Measurements from ENCODE around the gene DOCK11.

Gene DOCK11

DNA sequence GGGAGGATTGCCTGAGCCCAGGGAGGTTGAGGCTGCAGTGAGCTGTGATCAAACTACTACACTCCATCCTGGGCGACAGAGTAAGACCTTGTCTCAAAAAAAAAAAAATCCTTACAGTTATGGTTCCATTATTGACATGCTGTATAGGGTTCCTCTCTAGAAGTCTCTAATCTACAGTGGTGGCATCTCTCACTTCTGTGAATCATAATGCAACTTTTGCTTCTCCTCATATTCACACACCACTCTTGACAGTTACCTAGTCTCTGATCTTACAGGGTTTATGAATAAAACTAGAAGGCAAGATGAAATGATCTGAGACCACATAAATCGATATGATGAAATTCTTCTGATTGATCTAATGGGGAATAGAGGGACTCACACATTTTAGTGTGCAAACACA is 40.6 kb downstream of the DOCK11 start:
- no peak for DNase-seq

- DNase-seq = no peak
Measured at GRCh38 chrX:118536687-118537461, 41.3 kb downstream of the DOCK11 start.

DNA sequence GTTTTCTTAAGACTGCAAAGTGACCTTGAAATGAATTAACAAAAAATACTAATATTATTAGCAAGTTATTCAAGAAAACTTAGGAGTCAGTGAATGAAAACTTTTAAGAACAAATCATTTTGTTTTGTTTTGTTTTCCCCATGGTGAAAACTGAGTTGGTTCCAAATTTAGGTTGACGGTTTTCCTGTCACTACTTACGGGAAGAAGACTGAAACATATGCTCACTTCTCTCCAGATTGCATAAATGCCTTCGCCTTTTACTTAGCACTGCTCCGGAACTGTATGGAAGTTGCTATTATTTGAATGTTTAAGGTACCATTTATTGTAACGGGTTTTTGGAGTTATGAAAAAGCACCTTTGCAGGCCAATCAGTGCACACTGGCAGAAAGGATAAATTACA is 42.8 kb downstream of the DOCK11 start:
- no peak for DNase-seq

DNA sequence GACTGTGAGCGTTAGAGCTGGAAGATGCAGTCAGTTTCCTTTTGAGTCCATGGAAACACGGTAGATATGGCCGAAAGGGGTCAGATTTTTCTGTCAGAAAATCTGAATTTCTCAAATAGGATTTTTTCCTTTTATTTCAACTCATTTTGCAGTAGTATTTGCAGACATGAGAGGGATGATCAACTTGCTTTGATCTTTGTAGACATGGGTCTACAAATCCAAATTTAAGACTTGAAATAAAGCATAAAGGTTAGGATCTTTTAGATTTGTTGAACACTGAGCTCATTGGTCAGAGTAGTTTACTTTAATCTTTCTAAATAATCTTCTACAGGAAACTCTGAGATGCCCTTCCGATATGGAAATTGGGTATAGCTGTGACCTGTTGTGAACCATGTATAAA is 44.7 kb downstream of the DOCK11 start:
- no peak for DNase-seq

DNA sequence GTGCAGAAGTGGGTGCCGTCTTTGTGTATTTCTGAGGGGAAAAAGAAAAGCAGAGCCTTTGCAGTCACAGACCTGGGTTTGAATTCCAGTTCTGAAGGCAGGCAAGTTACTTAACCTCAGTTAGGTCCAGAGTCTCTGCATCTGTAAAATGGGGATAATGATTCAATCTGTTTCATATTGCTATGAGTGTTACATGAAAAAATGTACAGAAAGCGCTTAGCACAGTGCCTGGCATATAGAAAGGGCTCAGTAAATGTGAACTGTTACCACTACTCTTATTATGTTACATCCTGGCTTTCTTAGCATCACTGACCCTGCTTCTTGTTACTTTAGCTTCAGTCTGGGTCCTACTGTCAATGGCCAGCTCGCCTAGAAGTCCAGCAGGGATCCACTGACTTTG is 45.9 kb downstream of the DOCK11 start:
- DNase-seq = no peak

DNA sequence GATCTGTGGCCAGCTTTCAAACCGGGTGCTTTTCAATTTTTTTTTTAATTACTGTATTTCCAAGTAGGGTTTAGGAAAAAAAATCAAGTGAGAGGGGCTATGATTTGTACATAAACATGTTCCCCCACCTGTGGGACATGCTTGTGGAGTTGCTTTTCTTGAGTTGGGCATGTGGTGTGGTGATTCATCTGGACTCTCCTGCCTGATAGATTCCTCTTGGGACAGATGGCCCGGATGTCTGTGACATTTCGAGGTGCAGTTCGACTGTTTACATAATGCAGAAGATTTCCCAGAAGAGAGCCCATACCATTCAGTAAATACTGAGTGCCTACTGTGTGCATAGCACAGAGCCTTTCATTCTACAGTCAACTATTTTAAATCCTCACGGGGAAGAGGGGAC is 49.9 kb downstream of the DOCK11 start:
- DNase-seq = no peak

- no peak for DNase-seq
Measured at GRCh38 chrX:118548841-118549240, 53.2 kb downstream of the DOCK11 start.

DNA sequence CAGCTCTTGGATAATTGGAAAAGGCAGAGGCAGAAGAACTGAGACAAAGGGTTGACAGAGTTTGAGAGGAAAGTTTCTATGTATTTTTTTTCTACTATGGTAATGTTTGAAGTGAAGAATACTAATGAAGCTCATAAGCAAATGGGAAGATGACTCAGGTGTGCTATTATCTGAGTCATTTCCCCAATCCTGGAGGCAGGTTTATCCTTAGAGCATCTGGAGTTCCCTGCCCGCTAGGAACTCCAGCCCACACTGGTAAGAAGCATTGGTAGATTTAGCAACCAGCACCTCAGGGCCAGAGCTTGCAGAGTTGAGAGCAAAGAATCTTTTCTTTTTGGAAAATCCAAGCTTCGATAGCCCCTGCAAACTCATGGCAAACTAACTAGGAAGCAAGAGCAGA is 55.2 kb downstream of the DOCK11 start:
- no peak for DNase-seq

GRCh38 chrX:118551426-118551825 is 55.8 kb downstream of the DOCK11 start:
- no peak for DNase-seq

GRCh38 chrX:118552121-118552900 is 56.7 kb downstream of the DOCK11 start:
- no peak for DNase-seq

DNA sequence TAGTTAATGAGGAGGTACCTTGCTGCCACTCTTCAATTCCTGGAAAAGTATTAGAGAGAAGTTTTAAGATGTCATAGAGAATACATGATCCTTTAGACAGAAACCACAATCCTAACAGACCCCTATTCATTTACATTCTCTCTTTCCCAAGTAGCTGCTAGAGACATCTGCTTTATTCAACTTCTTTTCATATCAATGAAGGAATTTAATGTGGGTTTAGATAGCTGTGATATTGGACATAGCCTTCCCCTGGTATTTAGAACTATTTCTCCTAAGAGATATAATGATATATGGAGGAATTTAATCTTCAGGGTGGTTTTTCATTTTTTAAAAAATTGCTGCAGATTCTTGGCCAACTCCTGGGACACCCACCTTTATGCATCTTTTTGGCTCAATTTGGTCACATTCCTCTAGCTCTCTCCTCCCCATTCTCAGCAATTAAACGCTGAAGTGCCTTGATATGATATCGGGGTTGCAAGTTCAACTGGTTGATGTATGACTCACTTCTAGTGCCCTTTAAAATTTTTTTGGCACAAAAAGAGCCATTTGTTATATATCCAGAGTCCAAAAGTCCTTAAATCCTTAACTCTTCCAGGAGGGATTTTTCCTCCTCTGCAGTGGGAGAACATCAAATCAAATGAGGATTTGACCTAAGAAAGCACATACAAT is 57.6 kb downstream of the DOCK11 start:
- no peak for DNase-seq

DNA sequence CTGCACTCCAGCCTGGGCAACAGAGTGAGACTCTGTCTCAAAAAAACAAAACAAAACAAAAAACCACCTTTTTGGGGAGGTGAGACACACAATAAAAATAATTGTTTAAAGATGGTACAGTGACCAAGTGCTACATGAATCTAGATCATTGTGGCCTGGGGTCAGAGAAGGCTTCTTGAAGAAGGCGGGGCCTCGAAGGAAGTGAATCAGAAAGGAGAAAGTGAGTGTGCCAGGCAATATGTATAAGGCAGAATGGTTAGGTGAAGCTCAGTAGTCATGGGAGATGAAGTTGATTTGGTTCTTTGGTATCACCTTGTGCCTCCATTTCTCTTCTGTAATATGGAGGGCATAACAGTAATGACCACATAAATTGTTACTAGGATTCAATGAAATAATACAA is 58.9 kb downstream of the DOCK11 start:
- DNase-seq = no peak

GRCh38 chrX:118558926-118559325 is 63.3 kb downstream of the DOCK11 start:
- no peak for DNase-seq

DNA sequence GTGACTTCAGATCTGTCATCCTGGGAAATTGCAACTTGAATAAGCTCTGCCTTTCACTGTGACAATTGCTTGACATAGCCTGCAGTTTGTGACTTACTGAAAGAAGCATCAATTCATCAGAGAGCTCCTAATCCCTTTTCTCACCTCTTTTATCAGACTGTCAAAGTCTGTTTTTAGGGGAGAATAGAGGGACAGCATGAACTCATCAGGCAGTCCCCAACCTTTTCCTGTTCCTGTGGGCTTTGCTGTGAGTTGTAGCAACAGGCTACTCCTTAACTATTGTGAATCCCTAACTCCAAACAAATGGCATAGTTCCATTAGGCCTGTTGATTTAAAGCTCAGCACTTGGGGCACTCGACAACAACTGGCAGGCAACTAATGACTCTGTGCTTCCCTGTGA is 64.9 kb downstream of the DOCK11 start:
- DNase-seq = no peak

- DNase-seq = no peak
Measured at GRCh38 chrX:118562582-118563164, 67.1 kb downstream of the DOCK11 start.

DNA sequence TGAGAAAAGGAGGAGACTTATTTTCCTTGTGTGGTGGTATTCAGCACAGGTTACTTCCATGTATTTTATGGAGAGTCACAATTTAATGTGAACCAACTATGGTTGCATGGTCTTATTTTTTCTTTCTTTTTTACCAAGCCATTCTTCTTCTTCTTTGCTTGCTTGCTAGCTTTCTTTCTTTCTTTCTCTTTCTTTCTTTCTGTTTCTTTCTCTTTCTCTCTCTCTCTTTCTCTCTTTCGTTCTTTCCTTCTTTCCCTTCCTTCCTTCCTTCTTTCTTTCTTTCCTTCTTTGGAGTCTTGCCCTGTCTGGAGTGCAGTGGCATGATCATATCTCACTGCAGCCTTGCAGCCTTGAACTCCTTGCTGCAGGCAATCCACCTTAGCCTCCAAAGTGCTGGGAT is 68.9 kb downstream of the DOCK11 start:
- DNase-seq = no peak

- DNase-seq = no peak
Measured at GRCh38 chrX:118565853-118566252, 70.2 kb downstream of the DOCK11 start.

DNA sequence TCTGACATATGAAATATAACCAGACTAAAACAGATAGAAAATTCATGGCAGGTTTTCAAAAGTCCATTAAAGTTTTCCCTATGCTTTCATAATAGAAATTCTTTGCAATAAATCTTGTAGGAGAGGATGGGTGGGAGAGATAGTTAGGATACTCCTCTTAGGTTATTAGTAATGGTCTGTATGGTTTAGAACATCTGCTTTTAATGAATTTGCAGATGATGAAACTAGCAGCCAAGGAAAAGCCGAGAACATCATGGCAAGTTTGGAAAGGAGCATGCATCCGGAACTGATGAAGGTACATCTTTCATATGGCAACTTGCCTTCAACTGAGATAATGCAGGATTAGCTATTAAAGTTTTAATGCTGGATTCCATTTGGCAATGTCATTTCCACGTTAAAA is 70.7 kb downstream of the DOCK11 start:
- DNase-seq = no peak

GRCh38 chrX:118569676-118570075 is 74.1 kb downstream of the DOCK11 start:
- no peak for DNase-seq

DNA sequence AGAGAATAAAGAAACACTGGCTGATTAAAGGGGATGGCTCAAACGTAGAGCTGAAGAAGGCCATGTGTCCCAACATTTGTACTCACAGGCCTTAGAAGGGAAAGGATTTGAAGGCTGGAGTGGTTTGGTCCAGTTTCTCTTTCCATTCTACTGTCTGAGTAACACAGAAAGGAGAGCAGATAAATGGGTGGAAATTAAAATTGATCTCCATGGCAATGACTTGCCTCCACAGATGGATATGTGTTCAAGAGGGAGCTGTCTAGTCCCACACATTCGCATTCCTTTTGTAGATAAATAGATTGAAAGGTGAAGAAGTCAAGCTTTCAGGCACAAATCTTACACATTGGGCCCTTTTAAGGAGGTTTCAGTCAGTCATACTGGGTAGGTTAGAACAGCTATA is 74.6 kb downstream of the DOCK11 start:
- no peak for DNase-seq

- DNase-seq = no peak
Measured at GRCh38 chrX:118571836-118572235, 76.2 kb downstream of the DOCK11 start.

DNA sequence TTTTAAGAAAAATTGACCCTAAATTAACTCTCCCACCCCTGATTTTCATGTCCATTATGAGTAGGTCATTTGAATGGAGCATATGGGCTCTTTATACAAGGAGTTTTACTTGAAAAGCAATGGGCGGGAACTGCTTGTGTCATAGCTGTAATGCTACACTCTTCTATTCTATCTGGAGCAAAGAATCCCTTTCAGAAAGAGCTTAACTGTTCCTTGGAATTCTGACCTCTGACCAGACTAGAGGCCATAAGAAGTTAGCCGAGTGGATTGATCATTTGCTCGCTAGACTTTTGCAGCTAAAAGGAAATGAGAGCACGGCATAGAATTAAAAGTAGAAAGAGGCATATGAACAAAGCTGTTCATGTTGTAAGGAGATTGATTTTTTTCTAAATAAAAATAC is 79.1 kb downstream of the DOCK11 start:
- no peak for DNase-seq

- DNase-seq = no peak
Measured at GRCh38 chrX:118577041-118577440, 81.4 kb downstream of the DOCK11 start.

GRCh38 chrX:118579417-118579816 is 83.8 kb downstream of the DOCK11 start:
- DNase-seq = no peak

Measured in COR-L47 (cell line).